ENCODE results near the gene STAT1. TPM values are rescaled to one million over a fixed set of nuclear protein-coding genes. Genes with fewer than 3 reads are reported as not detected.

The STAT1 gene
- total RNA-seq, 1 donor from 2014 or later, result 61.7 TPM

- Mint-ChIP-seq H3K4me3 (no peak overlapping the region), H3K27me3 (ENCODE audit: insufficient read depth, low read depth) (no peaks in the 10 kb centered on the region), H3K36me3 (no peaks in the 10 kb centered on the region), H3K4me1 (no peaks in the 10 kb centered on the region), H3K9me3 (no peaks in the 10 kb centered on the region), H3K27ac (no peak overlapping the region)
- no peaks in the 10 kb centered on the region for H3K4me1 ChIP-seq
- TF ChIP-seq EZH2 (IDR thresholded peaks at IDR 0.05), result no peak
- TF ChIP-seq, protein P1, sequence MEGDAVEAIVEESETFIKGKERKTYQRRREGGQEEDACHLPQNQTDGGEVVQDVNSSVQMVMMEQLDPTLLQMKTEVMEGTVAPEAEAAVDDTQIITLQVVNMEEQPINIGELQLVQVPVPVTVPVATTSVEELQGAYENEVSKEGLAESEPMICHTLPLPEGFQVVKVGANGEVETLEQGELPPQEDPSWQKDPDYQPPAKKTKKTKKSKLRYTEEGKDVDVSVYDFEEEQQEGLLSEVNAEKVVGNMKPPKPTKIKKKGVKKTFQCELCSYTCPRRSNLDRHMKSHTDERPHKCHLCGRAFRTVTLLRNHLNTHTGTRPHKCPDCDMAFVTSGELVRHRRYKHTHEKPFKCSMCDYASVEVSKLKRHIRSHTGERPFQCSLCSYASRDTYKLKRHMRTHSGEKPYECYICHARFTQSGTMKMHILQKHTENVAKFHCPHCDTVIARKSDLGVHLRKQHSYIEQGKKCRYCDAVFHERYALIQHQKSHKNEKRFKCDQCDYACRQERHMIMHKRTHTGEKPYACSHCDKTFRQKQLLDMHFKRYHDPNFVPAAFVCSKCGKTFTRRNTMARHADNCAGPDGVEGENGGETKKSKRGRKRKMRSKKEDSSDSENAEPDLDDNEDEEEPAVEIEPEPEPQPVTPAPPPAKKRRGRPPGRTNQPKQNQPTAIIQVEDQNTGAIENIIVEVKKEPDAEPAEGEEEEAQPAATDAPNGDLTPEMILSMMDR (IDR thresholded peaks at IDR 0.05), result no peak
- no peak for TF ChIP-seq EZH2phosphoT487 (IDR thresholded peaks at IDR 0.05)
- H3K27ac ChIP-seq, result no peak overlapping the region
- no peaks in the 10 kb centered on the region for H3K79me2 ChIP-seq (ENCODE audit: low read depth)
- no peaks in the 10 kb centered on the region for H3K27me3 ChIP-seq
- H3K9me3 ChIP-seq (ENCODE audit: low read depth), result no peaks in the 10 kb centered on the region
- H3K4me3 ChIP-seq, result no peak overlapping the region
- no peak overlapping the region for H3K9ac ChIP-seq
- no peak for DNase-seq (ENCODE audit: low spot score)
- no peaks in the 10 kb centered on the region for H3F3A ChIP-seq (ENCODE audit: low read depth)
- H3K4me2 ChIP-seq, result no peak overlapping the region
- no peaks in the 10 kb centered on the region for H4K20me1 ChIP-seq (ENCODE audit: low read depth)
- H3K36me3 ChIP-seq, result no peaks in the 10 kb centered on the region
- H2AFZ ChIP-seq (replicated peaks), result no peak overlapping the region
Observed at GRCh38 chr2:191059308-191059707, 45.3 kb upstream of the STAT1 start.

DNA sequence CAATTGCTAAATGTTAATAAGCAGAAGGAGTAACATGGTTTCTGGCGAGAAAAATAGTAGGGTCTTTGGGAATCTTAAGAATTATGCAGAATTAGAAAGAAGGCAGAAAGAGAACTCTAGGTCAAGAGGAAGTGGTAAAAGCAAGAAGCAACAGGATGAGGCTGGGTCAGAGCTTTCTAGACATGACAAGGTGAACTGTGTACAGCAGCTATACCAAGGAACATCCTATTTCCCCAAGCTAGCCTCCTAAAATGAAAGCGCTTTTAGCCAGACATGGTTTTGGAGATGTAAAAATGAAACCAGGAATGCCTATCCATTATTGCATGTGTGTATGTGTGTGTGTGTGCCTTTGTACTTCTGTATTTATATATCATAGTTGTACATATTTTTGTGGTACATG, 42.3 kb upstream of the STAT1 start:
- Mint-ChIP-seq H3K36me3 (no peaks in the 10 kb centered on the region), H3K4me1 (no peaks in the 10 kb centered on the region), H3K9me3 (no peaks in the 10 kb centered on the region), H3K4me3 (no peak overlapping the region), H3K27ac (no peak overlapping the region), H3K27me3 (ENCODE audit: insufficient read depth, low read depth) (no peaks in the 10 kb centered on the region)
- H3K4me1 ChIP-seq, result no peaks in the 10 kb centered on the region
- no peaks in the 10 kb centered on the region for H4K20me1 ChIP-seq (ENCODE audit: low read depth)
- no peak overlapping the region for H3K27ac ChIP-seq
- no peak for TF ChIP-seq EZH2phosphoT487 (IDR thresholded peaks at IDR 0.05)
- no peak for TF ChIP-seq EZH2 (IDR thresholded peaks at IDR 0.05)
- TF ChIP-seq, protein P1 (IDR thresholded peaks at IDR 0.05), result no peak
- no peaks in the 10 kb centered on the region for H3K9me3 ChIP-seq (ENCODE audit: low read depth)
- no peak for DNase-seq (ENCODE audit: low spot score)
- no peak overlapping the region for H2AFZ ChIP-seq (replicated peaks)
- no peaks in the 10 kb centered on the region for H3F3A ChIP-seq (ENCODE audit: low read depth)
- no peaks in the 10 kb centered on the region for H3K36me3 ChIP-seq
- no peaks in the 10 kb centered on the region for H3K79me2 ChIP-seq (ENCODE audit: low read depth)
- no peaks in the 10 kb centered on the region for H3K27me3 ChIP-seq
- no peak overlapping the region for H3K4me3 ChIP-seq
- H3K9ac ChIP-seq, result no peak overlapping the region
- no peak overlapping the region for H3K4me2 ChIP-seq

DNA sequence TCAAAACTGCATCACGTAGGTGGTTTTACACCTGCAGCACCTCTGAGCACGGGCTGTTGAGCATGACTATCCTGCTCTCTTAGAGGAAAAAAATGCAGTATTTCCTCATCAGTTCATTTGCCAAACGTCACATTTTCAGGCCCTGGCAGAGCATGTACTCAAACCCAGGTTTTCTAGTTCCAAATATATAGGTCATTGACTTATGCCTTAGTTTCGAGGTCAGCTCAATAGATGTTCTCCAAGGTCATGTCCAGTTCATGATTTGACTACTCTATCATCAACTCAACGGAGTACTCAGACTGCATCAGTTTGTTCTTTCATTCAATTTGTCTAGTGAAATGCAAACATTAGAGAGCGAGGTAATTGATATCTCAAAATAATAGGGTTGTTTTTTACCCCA, 39.3 kb upstream of the STAT1 start:
- Histone ChIP-seq H3K27me3 (no peaks in the 10 kb centered on the region), H3K27ac (no peak overlapping the region), H3K9ac (no peak overlapping the region), H2AFZ (replicated peaks) (no peak overlapping the region), H3K4me2 (no peak overlapping the region), H3K79me2 (ENCODE audit: low read depth) (no peaks in the 10 kb centered on the region), H3F3A (ENCODE audit: low read depth) (no peaks in the 10 kb centered on the region), H3K4me3 (no peak overlapping the region), H3K36me3 (no peaks in the 10 kb centered on the region), H3K9me3 (ENCODE audit: low read depth) (no peaks in the 10 kb centered on the region), H3K4me1 (peaks cover 4% of the 10 kb centered on the region), H4K20me1 (ENCODE audit: low read depth) (no peaks in the 10 kb centered on the region)
- Mint-ChIP-seq H3K4me1 (peaks cover 11% of the 10 kb centered on the region), H3K9me3 (no peaks in the 10 kb centered on the region), H3K27ac (no peak overlapping the region), H3K4me3 (no peak overlapping the region), H3K27me3 (ENCODE audit: insufficient read depth, low read depth) (no peaks in the 10 kb centered on the region), H3K36me3 (no peaks in the 10 kb centered on the region)
- DNase-seq (ENCODE audit: low spot score), result no peak
- TF ChIP-seq, protein P1 (IDR thresholded peaks at IDR 0.05), result no peak
- no peak for TF ChIP-seq EZH2phosphoT487 (IDR thresholded peaks at IDR 0.05)
- no peak for TF ChIP-seq EZH2 (IDR thresholded peaks at IDR 0.05)

Data from neural progenitor cell (in vitro differentiated cells).